Prostate gland (tissue), 2 donors: ENCODE measurements around the gene ZNF641.

Source experiments
- POLR2A ChIP-seq: fragments of 450-650 bp; IDR thresholded peaks from one replicate; pipeline ENCODE4 v1.6.1; 2016; ENCODE audit warnings: antibody characterized with exemption, mild to moderate bottlenecking
- TF ChIP-seq, protein P1 (sequence below), 4 experiments: fragments of 200-600 bp in 2 of 4; fragments of 450-650 bp in 2 of 4; sonication (generic) in 2 of 4; IDR thresholded peaks; 1 replicate in 3 of 4; 2 replicates in 1 of 4; pipeline ENCODE4 v1.5.1; 2016 to 2019; ENCODE audit warnings: antibody characterized with exemption in 4 of 4, mild to moderate bottlenecking in 2 of 4, moderate library complexity in 2 of 4

DNA sequence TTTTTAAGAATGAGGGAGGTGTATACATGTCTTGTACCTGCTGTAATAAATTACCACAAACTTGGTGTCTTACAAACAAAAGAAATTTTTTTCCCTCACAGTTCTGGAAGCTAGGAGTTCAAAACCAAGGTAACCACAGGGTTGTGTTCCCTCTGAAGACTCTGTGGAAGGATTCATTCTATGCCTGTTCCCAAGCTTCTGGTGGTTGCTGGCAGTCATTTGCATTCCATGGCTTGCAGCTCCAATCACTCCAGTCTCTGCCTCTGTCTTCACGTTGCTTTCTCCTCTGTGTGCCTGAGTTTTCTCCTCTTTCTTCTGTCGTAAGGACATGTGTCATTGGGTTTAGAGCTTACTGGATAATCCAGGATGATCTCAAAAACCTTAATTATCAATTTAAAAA lies 15.4 kb upstream of the ZNF641 start:
- TF ChIP-seq, protein P1, sequence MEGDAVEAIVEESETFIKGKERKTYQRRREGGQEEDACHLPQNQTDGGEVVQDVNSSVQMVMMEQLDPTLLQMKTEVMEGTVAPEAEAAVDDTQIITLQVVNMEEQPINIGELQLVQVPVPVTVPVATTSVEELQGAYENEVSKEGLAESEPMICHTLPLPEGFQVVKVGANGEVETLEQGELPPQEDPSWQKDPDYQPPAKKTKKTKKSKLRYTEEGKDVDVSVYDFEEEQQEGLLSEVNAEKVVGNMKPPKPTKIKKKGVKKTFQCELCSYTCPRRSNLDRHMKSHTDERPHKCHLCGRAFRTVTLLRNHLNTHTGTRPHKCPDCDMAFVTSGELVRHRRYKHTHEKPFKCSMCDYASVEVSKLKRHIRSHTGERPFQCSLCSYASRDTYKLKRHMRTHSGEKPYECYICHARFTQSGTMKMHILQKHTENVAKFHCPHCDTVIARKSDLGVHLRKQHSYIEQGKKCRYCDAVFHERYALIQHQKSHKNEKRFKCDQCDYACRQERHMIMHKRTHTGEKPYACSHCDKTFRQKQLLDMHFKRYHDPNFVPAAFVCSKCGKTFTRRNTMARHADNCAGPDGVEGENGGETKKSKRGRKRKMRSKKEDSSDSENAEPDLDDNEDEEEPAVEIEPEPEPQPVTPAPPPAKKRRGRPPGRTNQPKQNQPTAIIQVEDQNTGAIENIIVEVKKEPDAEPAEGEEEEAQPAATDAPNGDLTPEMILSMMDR (IDR thresholded peaks at IDR 0.05) = no peak
- no peak for TF ChIP-seq POLR2A
